A549 treated with DMSO at 1 μM for 4 hours (cell line): ENCODE measurements around the gene SF1. TPM values are rescaled to one million over a fixed set of nuclear protein-coding genes. Genes with fewer than 3 reads are reported as not detected.

Experiments
- total RNA-seq: library from RNA; stranded (reverse); fragments of 200-300 nt; extraction: Qiagen RNA extraction; gene quantifications from 5 replicates; pipeline ENCODE4 v1.2.3, GENCODE V29; 2022; ENCODE audit warnings: low read depth

Gene SF1, protein sequence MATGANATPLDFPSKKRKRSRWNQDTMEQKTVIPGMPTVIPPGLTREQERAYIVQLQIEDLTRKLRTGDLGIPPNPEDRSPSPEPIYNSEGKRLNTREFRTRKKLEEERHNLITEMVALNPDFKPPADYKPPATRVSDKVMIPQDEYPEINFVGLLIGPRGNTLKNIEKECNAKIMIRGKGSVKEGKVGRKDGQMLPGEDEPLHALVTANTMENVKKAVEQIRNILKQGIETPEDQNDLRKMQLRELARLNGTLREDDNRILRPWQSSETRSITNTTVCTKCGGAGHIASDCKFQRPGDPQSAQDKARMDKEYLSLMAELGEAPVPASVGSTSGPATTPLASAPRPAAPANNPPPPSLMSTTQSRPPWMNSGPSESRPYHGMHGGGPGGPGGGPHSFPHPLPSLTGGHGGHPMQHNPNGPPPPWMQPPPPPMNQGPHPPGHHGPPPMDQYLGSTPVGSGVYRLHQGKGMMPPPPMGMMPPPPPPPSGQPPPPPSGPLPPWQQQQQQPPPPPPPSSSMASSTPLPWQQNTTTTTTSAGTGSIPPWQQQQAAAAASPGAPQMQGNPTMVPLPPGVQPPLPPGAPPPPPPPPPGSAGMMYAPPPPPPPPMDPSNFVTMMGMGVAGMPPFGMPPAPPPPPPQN
- 172 to 224 TPM (median 188 TPM) in 5 replicates for total RNA-seq

DNA sequence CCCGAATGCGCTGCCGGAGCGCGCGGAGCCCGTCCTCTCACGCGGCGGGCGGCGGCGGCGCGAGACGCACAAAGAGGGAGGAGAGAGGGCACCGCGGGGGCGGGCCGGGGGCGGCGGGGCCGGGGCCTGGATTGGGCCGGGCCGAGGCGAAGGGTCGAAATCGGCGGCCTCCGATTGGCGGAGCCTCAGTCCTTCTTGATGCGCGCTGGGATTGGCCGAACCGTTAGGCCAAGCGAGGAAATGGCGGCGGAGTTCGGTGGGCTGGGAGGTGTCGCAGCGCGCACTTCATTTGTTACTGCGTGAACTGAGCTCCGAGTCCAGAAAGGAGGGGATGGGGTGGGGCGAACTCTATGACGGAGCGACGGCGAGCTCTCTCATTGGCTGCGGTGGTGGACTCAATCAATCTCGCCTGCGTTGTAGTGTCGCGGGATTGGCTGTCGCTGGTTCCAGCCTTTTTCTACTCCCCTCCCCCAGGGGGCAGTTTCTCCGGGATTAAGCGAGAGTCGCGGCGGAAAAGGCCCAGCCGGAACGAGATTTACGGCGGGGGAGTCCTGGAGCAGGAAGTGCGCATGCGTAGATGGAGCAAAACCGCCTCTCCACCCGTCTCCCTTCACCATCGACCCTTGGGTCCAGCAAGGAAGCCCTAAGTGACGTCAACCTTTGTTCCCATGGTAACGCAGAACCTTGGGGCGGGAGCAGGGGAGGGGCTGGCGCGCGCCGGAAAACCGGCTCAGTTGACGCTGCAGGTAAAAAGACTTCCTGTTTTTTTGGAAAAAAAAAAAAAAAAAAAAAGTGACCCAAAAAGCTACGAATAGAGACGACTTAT, at the start of gene SF1:
Gene SF1 (minus strand): TSS at position 70 of the 826 bp plus-strand sequence. CDS start 150 bp downstream, outside the sequence.

GRCh38 chr11:64810271-64810890, 32.0 kb upstream of the SF1 start, which contains the start of gene MEN1:
Gene MEN1 (minus strand): TSS chr11:64810551. CDS start chr11:64810109, 442 bp downstream.

DNA sequence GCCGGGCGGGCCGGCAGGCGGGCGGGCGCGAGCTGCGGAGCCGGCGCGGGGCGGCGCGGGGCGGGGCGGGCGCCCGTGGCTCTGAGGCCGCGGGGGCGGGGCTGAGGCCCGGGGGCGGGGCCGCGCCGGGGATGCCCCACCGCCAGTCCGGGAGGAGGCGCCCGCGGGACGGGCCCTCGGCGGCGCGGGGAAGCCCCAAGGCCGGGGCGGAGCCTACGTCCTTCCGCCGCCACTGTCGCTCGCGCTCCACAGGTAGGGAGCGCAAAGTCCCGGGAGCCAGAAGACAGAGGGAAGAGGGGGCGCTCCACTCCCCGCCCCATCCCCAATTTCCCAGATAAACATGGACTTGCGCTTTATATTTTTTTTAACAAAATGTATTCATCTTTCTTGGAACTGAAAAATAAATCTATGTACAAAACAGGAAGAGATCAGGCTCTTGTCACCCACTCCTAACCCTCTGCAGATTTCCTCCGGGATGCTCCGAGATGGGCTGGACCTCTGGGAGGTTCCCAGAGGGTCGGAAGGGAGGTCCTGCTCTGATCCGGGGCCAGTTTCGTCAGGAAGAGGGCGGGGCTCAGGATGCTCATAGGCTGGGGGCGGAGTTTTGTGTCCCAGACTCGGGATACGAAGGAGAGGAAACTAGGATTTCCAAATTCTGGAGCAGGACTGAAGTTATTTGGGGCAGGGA, 25.0 kb upstream of the SF1 start, which contains the start of gene MAP4K2:
Gene MAP4K2 (minus strand): TSS at position 57 of the 688 bp plus-strand sequence. CDS start 65 bp downstream, outside the sequence.

DNA sequence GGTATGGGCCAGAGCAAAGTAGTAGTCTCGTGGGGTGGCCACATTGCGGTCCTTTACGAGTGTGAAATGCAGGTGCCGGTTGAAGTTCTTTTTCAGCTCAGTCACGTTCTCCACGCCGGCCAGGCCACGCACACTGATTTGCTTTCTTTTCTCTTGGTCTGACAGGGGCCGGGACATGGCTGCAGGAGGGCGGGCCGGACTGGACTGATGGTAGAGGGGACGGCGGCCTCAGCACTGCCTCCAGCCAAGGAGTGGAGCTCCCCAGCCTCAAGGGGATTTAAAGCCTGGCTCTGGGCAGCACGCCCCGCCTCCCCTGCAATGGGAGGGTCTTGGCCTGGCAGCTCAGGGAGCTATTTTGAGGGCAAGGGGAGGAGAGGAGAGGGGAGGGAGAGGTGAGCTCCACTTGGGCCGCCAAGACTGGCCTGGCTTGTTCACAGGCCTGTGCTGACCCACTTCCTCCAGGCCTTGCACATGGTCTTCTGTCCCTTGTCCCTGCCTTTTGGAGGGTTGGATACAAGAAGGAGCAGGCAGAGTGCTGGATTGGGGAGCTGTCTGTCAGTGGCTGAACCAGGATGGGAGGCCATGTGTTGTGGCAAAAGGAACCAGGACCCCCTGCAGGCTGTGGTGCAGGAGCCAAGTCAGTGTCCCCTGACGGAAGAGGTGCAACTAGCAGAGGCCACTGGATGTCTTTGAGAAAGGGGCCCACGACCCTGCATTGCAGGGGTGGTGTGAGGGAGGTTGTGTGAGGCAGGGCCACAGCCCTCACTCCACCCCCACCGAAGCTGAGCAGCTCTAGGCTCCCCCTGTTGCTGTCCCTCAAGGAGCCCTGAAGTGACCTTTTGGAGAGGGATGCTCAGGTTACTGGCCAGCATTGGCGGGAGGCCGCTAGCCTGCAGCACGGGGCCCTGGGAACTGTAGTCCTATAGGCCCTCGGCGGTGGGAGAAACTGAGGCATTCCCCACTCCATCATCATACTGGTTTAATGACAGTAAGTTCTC, 18.3 kb downstream of the SF1 start, which contains the start of gene PYGM:
Gene PYGM (minus strand): TSS at position 253 of the 998 bp plus-strand sequence. CDS start 76 bp downstream, at position 177.

GRCh38 chr11:64743591-64744543, 34.5 kb downstream of the SF1 start, which contains the start of gene RASGRP2:
Gene RASGRP2 (minus strand): TSS chr11:64744142. CDS start chr11:64742866, 1,276 bp downstream.

DNA sequence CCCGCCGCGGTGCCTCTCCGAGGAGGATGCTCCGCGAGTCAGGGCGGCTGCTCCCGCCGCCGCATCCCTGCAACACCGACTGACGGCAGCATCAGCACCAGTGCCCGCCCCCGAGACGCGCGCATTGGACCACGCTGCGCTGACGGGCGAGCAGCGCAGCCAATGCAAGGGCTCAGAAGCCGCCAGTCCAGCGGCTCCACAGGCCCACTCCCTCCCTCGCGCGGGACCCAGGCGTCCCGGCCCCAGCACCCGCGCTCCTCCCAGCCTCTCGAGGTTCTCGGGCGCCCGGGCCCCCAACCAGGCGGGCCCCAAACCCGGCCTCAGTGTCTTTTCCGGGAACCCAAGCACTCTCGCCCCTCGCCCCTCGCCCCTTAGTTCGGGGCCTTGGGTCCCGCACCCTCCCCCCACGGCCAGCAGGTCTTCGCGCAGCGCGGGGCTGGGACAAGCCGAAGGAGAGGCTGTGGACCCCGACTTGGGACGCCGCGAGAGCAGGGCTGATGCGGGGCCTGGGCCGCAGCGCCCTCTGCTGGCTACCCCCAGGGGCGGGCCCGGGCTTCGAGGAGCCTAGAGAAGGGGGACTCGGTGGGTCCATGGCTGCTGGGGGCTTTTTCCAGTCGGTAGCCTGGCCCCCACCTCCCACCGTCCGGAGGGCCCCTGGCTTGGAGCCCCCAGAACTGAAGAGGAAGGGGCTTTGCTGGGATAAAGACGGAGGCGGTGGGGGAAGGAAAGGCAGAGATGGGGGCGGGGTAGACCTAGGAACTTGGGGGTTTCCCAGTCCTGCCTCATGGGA, 55.0 kb downstream of the SF1 start, which contains the start of gene NRXN2:
Gene NRXN2 (minus strand): TSS at position 81 of the 790 bp plus-strand sequence. CDS start 9,498 bp downstream, outside the sequence.

Other genes with a start within 250 kb of the SF1 start
- 0.06 to 0.17 TPM (median 0.08 TPM) in 4 of 5 replicates, not detected in the other for gene SLC22A11, start 222.6 kb downstream of the SF1 start, total RNA-seq
- gene SLC22A12, start 187.3 kb downstream of the SF1 start, total RNA-seq = not detected in 5 replicates
- 0.13 to 1.1 TPM (median 0.34 TPM) in 5 replicates for gene NRXN2, start 55.3 kb downstream of the SF1 start, total RNA-seq
- 0.70 to 1.5 TPM (median 1.1 TPM) in 5 replicates for gene RASGRP2, start 34.4 kb downstream of the SF1 start, total RNA-seq
- 0.12 to 0.40 TPM (median 0.30 TPM) in 5 replicates for gene PYGM, start 18.6 kb downstream of the SF1 start, total RNA-seq
- 6.4 to 10.8 TPM (median 10.2 TPM) in 5 replicates for gene MAP4K2, start 24.7 kb upstream of the SF1 start, total RNA-seq
- gene MEN1, start 32.0 kb upstream of the SF1 start, total RNA-seq = 25.9 to 45.2 TPM (median 41.1 TPM) in 5 replicates
- gene CDC42BPG, start 66.1 kb upstream of the SF1 start, total RNA-seq = 1.2 to 1.5 TPM (median 1.5 TPM) in 5 replicates
- gene EHD1, start 100.1 kb upstream of the SF1 start, total RNA-seq = 129 to 169 TPM (median 139 TPM) in 5 replicates
- 16.9 to 25.7 TPM (median 23.3 TPM) in 5 replicates for gene ATG2A, start 138.7 kb upstream of the SF1 start, total RNA-seq
- 3.7 to 7.1 TPM (median 5.4 TPM) in 5 replicates for gene PPP2R5B, start 146.1 kb upstream of the SF1 start, total RNA-seq
- gene GPHA2, start 157.4 kb upstream of the SF1 start, total RNA-seq = not detected in 5 replicates
- not detected in 5 replicates for gene MAJIN, start 193.6 kb upstream of the SF1 start, total RNA-seq
- gene BATF2, start 218.4 kb upstream of the SF1 start, total RNA-seq = 0.87 to 1.4 TPM (median 1.1 TPM) in 5 replicates
- 165 to 187 TPM (median 173 TPM) in 5 replicates for gene ARL2, start 235.6 kb upstream of the SF1 start, total RNA-seq
- gene SNX15, start 248.9 kb upstream of the SF1 start, total RNA-seq = 22.2 to 25.0 TPM (median 23.3 TPM) in 5 replicates